AG04450 (cell line): ENCODE results near the gene OR11A1. TPM values are rescaled to one million over a fixed set of nuclear protein-coding genes. Genes with fewer than 3 reads are reported as not detected.

Source experiments
- CTCF ChIA-PET: fragments of 300-600, 350-600 bp; formaldehyde crosslinking; extraction: SDS; loops from one replicate; lab custom pipeline; 2022; ENCODE audit warnings: antibody characterized with exemption, inconsistent platforms; lab: Charles Lee
- POLR2A ChIA-PET: fragments of 350-600 bp; formaldehyde crosslinking; extraction: SDS; loops from one replicate; lab custom pipeline; 2021; ENCODE audit warnings: antibody characterized with exemption, inconsistent platforms; lab: Yijun Ruan, JAX
- DNase-seq: peaks from one replicate; pipeline ENCODE4 v3.0.0-alpha.2; 2011; ENCODE audit warnings: low read depth, low spot score
- H3K27ac ChIP-seq: one replicate; pipeline ENCODE4 v1.5.1; 2012; ENCODE audit warnings: low read depth, low read length, control low read depth
- H3K27me3 ChIP-seq: one replicate; pipeline ENCODE4 v1.6.0; 2012; ENCODE audit warnings: low read length; ENCODE audit not compliant: control insufficient read depth, insufficient read depth
- H3K4me3 ChIP-seq: 2 replicates; pipeline ENCODE4 v1.5.1; 2011; ENCODE audit warnings: mild to moderate bottlenecking, low read depth, low read length, control low read depth
- H3K9me3 ChIP-seq: 2 replicates; pipeline ENCODE4 v1.5.1; 2012; ENCODE audit warnings: low read length; ENCODE audit not compliant: control insufficient read depth, insufficient read depth
- polyA plus RNA-seq: library from polyadenylated mRNA; depleted of rRNA; stranded (reverse); fragments of >200 nt; gene quantifications from 2 replicates; pipeline ENCODE4 v1.2.3, GENCODE V29; 2011
- TF ChIP-seq, protein P1 (sequence below): IDR thresholded peaks from 2 replicates; pipeline ENCODE4 v1.5.1; 2011; ENCODE audit warnings: low read depth, low read length, control low read depth, inconsistent platforms

Gene OR11A1
- polyA plus RNA-seq, 1 experiment, result not detected

DNA sequence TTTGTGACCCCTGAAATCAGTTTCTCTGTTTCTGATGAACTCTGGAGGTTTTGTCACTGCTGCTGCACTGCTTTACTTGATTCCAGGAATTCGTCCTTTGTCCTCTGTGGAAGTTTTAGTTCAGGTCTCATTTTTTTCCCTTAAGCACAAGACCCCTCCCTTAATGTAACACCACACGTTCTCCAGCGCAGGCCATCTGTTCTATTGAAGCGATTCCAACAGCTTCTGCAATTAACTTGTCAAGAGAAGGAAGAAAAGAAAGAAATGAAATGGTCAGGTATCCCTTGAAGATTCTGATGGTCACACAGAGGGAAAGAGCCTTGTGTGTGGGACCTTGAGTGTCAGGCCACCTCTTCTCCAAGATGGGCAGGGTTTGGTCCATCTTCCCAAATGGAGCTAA lies 38.7 kb upstream of the OR11A1 start:
- TF ChIP-seq, protein P1, sequence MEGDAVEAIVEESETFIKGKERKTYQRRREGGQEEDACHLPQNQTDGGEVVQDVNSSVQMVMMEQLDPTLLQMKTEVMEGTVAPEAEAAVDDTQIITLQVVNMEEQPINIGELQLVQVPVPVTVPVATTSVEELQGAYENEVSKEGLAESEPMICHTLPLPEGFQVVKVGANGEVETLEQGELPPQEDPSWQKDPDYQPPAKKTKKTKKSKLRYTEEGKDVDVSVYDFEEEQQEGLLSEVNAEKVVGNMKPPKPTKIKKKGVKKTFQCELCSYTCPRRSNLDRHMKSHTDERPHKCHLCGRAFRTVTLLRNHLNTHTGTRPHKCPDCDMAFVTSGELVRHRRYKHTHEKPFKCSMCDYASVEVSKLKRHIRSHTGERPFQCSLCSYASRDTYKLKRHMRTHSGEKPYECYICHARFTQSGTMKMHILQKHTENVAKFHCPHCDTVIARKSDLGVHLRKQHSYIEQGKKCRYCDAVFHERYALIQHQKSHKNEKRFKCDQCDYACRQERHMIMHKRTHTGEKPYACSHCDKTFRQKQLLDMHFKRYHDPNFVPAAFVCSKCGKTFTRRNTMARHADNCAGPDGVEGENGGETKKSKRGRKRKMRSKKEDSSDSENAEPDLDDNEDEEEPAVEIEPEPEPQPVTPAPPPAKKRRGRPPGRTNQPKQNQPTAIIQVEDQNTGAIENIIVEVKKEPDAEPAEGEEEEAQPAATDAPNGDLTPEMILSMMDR, result no peak
- H3K4me3 ChIP-seq, result no peak overlapping the region
- POLR2A ChIA-PET, result no interaction called here
- H3K27me3 ChIP-seq, result no peaks in the 10 kb centered on the region
- no peak for DNase-seq
- no peaks in the 10 kb centered on the region; the same call in 1 of the 2 replicates for H3K9me3 ChIP-seq
- CTCF ChIA-PET, result no interaction called here
- no peak overlapping the region for H3K27ac ChIP-seq

DNA sequence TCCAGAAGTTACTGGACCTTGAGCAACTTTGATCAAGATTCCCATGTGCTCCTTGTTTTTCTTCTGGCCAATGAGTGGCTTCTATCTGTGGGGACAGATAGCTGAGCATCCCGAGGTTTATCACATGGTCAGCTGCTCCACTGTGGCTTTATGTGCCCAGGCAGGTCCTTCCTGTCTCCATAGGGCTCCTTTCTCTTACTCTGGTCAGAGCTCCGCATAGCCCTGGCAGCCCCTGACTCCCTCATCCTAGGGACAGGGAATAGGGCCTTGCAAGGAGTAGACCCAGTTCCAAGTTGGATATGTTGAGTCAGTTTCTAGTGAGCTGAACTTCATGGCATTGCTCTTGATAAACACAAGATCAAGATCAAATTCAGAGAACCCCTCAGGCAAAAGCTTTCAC lies 37.3 kb upstream of the OR11A1 start:
- Histone ChIP-seq H3K27ac (no peak overlapping the region), H3K27me3 (no peaks in the 10 kb centered on the region), H3K4me3 (no peak overlapping the region), H3K9me3 (no peaks in the 10 kb centered on the region)
- TF ChIP-seq, protein P1, result no peak
- POLR2A ChIA-PET, result no interaction called here
- DNase-seq, result no peak
- CTCF ChIA-PET, result no interaction called here

DNA sequence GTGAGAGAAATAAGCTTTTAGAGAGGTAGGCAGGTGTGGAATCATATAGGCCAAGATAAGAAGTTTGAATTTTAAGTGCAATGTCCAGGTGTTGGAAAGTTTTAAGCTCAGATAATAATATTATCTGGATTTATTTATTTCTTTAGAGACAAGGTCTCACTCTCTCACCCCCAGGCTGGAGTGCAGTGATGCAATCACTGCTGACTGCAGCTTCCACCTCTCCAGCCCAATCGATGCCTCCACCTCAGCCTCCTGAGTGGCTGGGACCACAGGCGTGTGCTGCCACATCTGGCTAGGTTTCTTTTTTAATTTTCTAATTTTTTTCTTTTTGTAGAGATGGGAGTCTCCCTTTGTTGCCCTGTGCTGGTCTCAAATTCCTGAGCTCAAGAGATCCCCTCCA lies 36.4 kb upstream of the OR11A1 start:
- Histone ChIP-seq H3K27ac (no peak overlapping the region), H3K27me3 (no peaks in the 10 kb centered on the region), H3K9me3 (0 out of 2 replicates have a peak, but pooled peaks cover 3% of the 10 kb centered on the region), H3K4me3 (no peak overlapping the region)
- DNase-seq, result no peak
- CTCF ChIA-PET, result interaction anchor here (0.6 to 0.7 kb wide), 2 partner anchors 342 to 1522 kb away, joined by 3 read pairs; no protein-coding TSS in a partner anchor
- POLR2A ChIA-PET, result no interaction called here
- TF ChIP-seq, protein P1, result no peak

DNA sequence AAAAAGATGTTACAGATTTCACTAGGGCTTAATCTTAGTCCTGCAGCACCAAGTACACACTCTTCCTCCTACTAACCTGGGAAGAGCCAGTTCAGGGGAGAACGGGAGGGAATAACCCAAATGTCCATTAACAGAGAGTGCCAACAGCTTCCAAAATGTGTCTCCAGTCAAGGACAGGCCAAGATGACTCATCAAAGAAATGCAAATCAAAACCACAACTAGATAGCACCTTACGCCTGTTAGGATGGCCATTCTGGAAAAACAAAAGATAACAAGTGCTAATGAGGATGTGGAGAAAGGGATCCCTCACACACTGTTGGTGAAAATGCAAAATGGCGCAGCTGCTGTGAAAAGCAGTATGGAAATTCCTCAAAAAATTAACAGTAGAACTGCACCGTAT lies 34.7 kb upstream of the OR11A1 start:
- ChIA-PET CTCF (no interaction called here), POLR2A (no interaction called here)
- no peak overlapping the region for H3K4me3 ChIP-seq
- TF ChIP-seq, protein P1, result no peak
- H3K27ac ChIP-seq, result no peak overlapping the region
- 0 out of 2 replicates have a peak, but pooled peaks cover 3% of the 10 kb centered on the region for H3K9me3 ChIP-seq
- no peaks in the 10 kb centered on the region for H3K27me3 ChIP-seq
- DNase-seq, result no peak

DNA sequence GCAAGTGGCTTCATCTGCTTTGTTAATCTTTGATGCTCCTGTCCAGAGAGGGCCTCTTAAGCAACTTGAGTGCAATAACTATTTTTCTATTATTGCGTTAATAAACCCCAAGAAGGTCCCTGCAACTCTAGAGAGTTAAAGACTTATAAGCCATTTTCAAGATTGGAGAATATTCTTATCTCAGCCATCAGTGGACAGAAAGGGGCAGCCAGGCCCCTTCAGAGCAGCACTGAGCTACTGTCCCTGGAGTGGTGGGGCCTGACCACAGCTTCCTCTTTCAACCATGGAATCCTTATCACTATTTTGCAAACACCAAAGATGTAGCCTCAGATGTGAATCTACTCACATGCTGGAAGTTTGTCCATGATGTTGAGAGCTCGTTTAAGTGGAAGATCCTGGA lies 33.7 kb upstream of the OR11A1 start:
- no peaks in the 10 kb centered on the region for H3K27me3 ChIP-seq
- DNase-seq, result no peak
- ChIA-PET CTCF (no interaction called here), POLR2A (no interaction called here)
- H3K4me3 ChIP-seq, result no peak overlapping the region
- TF ChIP-seq, protein P1, result no peak
- H3K27ac ChIP-seq, result no peak overlapping the region
- H3K9me3 ChIP-seq, result 0 out of 2 replicates have a peak, but pooled peaks cover 3% of the 10 kb centered on the region
